Stomach (tissue), 9 donors: ENCODE data around the gene GRIK5. TPM values are rescaled to one million over a fixed set of nuclear protein-coding genes. Genes with fewer than 3 reads are reported as not detected.

Experiments used
- DNase-seq, 2 donors: peaks; one replicate each; pipeline versions ENCODE4 v3.0.0 to v3.0.0-alpha.2; 2013 to 2019
- H3K27ac ChIP-seq, 5 donors: fragments of 200-600 bp in 4 of 5; sonication (generic) in 4 of 5; one replicate each; pipeline ENCODE4 v1.5.1; 2013 to 2019; ENCODE audit warnings: mild to moderate bottlenecking in 1 of 5, moderate library complexity in 1 of 5
- H3K27me3 ChIP-seq, 3 donors: fragments of 200-600 bp; sonication (generic); one replicate each; pipeline ENCODE4 v1.5.1; 2017 to 2019; ENCODE audit warnings: mixed run types in 1 of 3
- H3K36me3 ChIP-seq, 4 donors: fragments of 200-600 bp; sonication (generic); 1 replicate in 3 of 4; 2 replicates in 1 of 4; pipeline ENCODE4 v1.5.1; 2016 to 2019
- H3K4me1 ChIP-seq, 4 donors: fragments of 200-600 bp; sonication (generic); one replicate each; pipeline ENCODE4 v1.5.1; 2016 to 2019
- H3K4me3 ChIP-seq, 4 donors: fragments of 200-600 bp; sonication (generic) in 3 of 4; one replicate each; pipeline ENCODE4 v1.5.1; 2016 to 2019; ENCODE audit warnings: mild to moderate bottlenecking in 1 of 4
- H3K9me3 ChIP-seq, 4 donors: fragments of 200-600 bp; sonication (generic); one replicate each; pipeline ENCODE4 v1.5.1; 2016 to 2019
- CTCF ChIP-seq, 7 experiments: fragments of 450-650 bp in 4 of 7; fragments of 200-600 bp in 3 of 7; sonication (generic) in 3 of 7; IDR thresholded peaks; one replicate each; pipeline ENCODE4 v1.5.1; 2016 to 2019; ENCODE audit warnings: antibody characterized with exemption in 7 of 7, control low read depth in 2 of 7, mild to moderate bottlenecking in 1 of 7
- EP300 ChIP-seq: sonication (generic); formaldehyde crosslinking; IDR thresholded peaks from one replicate; pipeline ENCODE4 v1.6.1; 2017; ENCODE audit warnings: antibody characterized with exemption
- POLR2A ChIP-seq, 4 donors: fragments of 450-650 bp; IDR thresholded peaks; one replicate each; pipeline ENCODE4 v1.6.1; 2016; ENCODE audit warnings: antibody characterized with exemption in 4 of 4, control low read depth in 2 of 4, mild to moderate bottlenecking in 1 of 4, moderate library complexity in 1 of 4
- POLR2AphosphoS5 ChIP-seq, 3 donors: sonication (generic); formaldehyde crosslinking; IDR thresholded peaks; one replicate each; pipeline ENCODE4 v1.6.1; 2016; ENCODE audit warnings: antibody characterized with exemption in 3 of 3
- WGBS, 5 donors: extraction: QIAGEN DNeasy Blood & Tissue Kit in 3 of 5; methylation state at CpG; one replicate each; pipeline versions ENCODE4 v1.1.5 to v1.1.7; 2013 to 2018; 5-methylcytosine and 5-hydroxymethylcytosine counted together
- intact Hi-C: fragments of 100-400 bp; cut with DNase I; formaldehyde crosslinking; loops from one replicate; pipeline ENCODE4 v1.15.1; 2023; ENCODE audit warnings: low total_unique reads
- polyA plus RNA-seq, 3 donors: library from polyadenylated mRNA; stranded (reverse); fragments of 200-250 nt; gene quantifications; one replicate each; pipeline ENCODE4 v1.2.3, GENCODE V29; 2013
- total RNA-seq, 5 donors: library from RNA; depleted of rRNA; stranded (reverse); fragments of >200 nt; gene quantifications; one replicate each; pipeline versions ENCODE4 v1.1.0 to v1.2.3, GENCODE V29; 2014 to 2016
- donor health status: healthy with polysubstance abuse.
- donor health status: Bipolar disorder and iron deficiency.
- donor health status: healthy.

Gene GRIK5
- total and polyA plus RNA-seq, 8 donors = 0.92 to 74.1 (median 4.2) TPM

GRCh38 chr19:42065051-42065450 lies 5.0 kb downstream of the GRIK5 start:
- no peak for DNase-seq
- intact Hi-C loops = no loop called here
- H3K27me3 ChIP-seq = peaks cover 0 to 47% (median 32%) of the 10 kb centered on the region in 3 donors
- 82 to 95% (median 89%) methylated on average over 13 of the region's 13 CpGs for WGBS, 5 donors
- peaks cover 0 to 49% (median 8%) of the 10 kb centered on the region in 4 donors for H3K36me3 ChIP-seq
- no peaks in the 10 kb centered on the region for H3K9me3 ChIP-seq
- peaks cover 0 to 27% (median 14%) of the 10 kb centered on the region in 4 donors for H3K4me1 ChIP-seq
- TF ChIP-seq EP300 = no peak
- TF ChIP-seq POLR2A (IDR thresholded peaks at IDR 0.05) = no peak
- no peak for TF ChIP-seq POLR2AphosphoS5 (IDR thresholded peaks at IDR 0.05)
- TF ChIP-seq CTCF (IDR thresholded peaks at IDR 0.05) = no peak
- no peak overlapping the region for H3K27ac ChIP-seq
- H3K4me3 ChIP-seq = no peak overlapping the region

DNA sequence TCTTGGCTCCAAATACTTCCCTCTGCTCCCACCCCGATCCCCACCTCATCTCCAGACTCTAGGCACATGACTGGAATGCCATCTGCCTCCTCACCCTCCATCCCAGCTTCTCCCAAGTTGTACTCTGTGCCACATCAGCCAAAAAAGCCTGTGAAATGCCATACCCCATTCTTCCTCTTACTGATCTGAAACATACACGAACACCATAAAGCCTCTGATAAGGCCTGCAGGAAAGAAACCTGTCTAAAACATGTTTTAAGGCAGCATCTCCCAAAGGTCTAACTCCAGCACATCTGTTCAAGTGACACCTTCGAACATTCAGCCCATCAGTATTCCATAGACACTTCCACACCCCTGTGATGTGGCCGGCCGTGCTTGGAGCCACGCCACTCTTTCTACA lies 5.6 kb downstream of the GRIK5 start:
- intact Hi-C loops = no loop called here
- no peaks in the 10 kb centered on the region for H3K9me3 ChIP-seq
- H3K27me3 ChIP-seq = peaks cover 0 to 41% (median 25%) of the 10 kb centered on the region in 3 donors
- no peak overlapping the region for H3K4me3 ChIP-seq
- H3K4me1 ChIP-seq = peaks cover 0 to 21% (median 11%) of the 10 kb centered on the region in 4 donors
- TF ChIP-seq POLR2AphosphoS5 (IDR thresholded peaks at IDR 0.05) (no peak), POLR2A (IDR thresholded peaks at IDR 0.05) (no peak)
- no peak overlapping the region for H3K27ac ChIP-seq
- DNase-seq = no peak
- H3K36me3 ChIP-seq = peaks cover 0 to 55% (median 9%) of the 10 kb centered on the region in 4 donors
- WGBS, 5 donors = 81 to 86% (median 84%) methylated on average over 6 of the region's 6 CpGs

- TF ChIP-seq CTCF (IDR thresholded peaks at IDR 0.05) (no peak), POLR2AphosphoS5 (IDR thresholded peaks at IDR 0.05) (no peak), POLR2A (IDR thresholded peaks at IDR 0.05) (no peak), EP300 (no peak)
- WGBS, 5 donors = 88 to 97% (median 95%) methylated on average over 16 of the region's 16 CpGs
- Histone ChIP-seq H3K9me3 (no peaks in the 10 kb centered on the region), H3K4me1 (peaks cover 0 to under 1% (median 0%) of the 10 kb centered on the region in 4 donors), H3K36me3 (peaks cover 0 to 74% (median 15%) of the 10 kb centered on the region in 4 donors), H3K4me3 (no peak overlapping the region), H3K27me3 (peaks cover 0 to 20% (median 9%) of the 10 kb centered on the region in 3 donors), H3K27ac (no peak overlapping the region)
- DNase-seq = no peak
- intact Hi-C loops = no loop called here
These were observed 7.6 kb downstream of the GRIK5 start for GRCh38 chr19:42062381-42062780.

DNA sequence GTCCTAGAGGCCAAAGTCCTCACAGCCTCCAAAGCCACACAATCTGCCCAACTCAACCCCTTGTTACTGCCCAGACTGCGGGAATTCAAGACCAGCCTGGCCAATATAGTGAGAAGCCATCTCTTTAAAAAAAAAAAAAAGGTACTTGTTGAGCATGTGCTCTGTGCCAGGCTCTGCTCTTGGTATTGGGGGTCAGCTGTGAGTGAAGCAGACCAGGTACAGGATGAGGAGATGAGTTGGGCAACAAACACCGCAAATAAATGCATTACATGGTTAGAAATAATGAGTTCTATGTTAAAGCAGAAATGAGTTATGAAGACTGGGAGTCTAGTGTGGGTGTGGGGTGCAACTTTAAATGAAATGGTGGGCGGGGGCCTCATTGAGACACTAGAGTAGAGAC lies 9.9 kb downstream of the GRIK5 start:
- DNase-seq = no peak
- 82 to 90% (median 86%) methylated on average over 3 of the region's 3 CpGs for WGBS, 5 donors
- intact Hi-C loops = no loop called here
- peaks cover 0 to 1% (median 0%) of the 10 kb centered on the region in 3 donors for H3K27me3 ChIP-seq
- H3K36me3 ChIP-seq = peaks cover 0 to 91% (median 22%) of the 10 kb centered on the region in 4 donors
- no peaks in the 10 kb centered on the region for H3K9me3 ChIP-seq
- H3K4me3 ChIP-seq = no peak overlapping the region
- TF ChIP-seq CTCF (IDR thresholded peaks at IDR 0.05) (no peak), POLR2AphosphoS5 (IDR thresholded peaks at IDR 0.05) (no peak), EP300 (no peak), POLR2A (IDR thresholded peaks at IDR 0.05) (no peak)
- H3K4me1 ChIP-seq = no peaks in the 10 kb centered on the region
- no peak overlapping the region for H3K27ac ChIP-seq

DNA sequence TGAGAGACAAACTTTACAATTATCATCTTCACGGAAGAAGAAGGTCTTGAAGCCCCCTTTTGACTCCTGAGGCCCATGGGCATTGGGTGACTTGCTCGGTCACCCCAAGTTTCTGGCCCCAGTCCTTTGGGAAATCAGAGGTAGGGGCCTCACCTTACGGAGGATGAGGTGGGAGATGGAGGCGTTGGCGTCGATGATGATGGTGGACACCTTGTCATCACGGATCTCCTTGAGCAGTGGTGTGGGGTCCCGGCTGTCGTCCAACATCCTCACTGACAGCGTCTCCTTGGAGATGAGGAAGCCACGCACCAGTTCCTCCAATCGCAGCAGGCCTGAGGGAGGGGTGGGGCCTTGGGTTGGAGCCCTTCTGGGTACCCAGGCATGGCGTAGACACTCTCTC lies 10.8 kb downstream of the GRIK5 start:
- no peak overlapping the region for H3K4me3 ChIP-seq
- H3K36me3 ChIP-seq = peaks cover 0 to 91% (median 24%) of the 10 kb centered on the region in 4 donors
- H3K27me3 ChIP-seq = no peaks in the 10 kb centered on the region
- TF ChIP-seq CTCF (IDR thresholded peaks at IDR 0.05) (no peak), POLR2A (IDR thresholded peaks at IDR 0.05) (no peak), POLR2AphosphoS5 (IDR thresholded peaks at IDR 0.05) (no peak), EP300 (no peak)
- no peaks in the 10 kb centered on the region for H3K9me3 ChIP-seq
- H3K27ac ChIP-seq = no peak overlapping the region
- no peak for DNase-seq
- H3K4me1 ChIP-seq = no peaks in the 10 kb centered on the region
- 88 to 94% (median 91%) methylated on average over 10 to 13 of the region's 13 CpGs for WGBS, 5 donors
- intact Hi-C loops = no loop called here
